ENCODE results near the gene GPR158. TPM values are rescaled to one million over a fixed set of nuclear protein-coding genes. Genes with fewer than 3 reads are reported as not detected.
"Not testable (repeated sequence)": the region's sequence is repeated elsewhere in the genome, so short reads cannot be mapped to it uniquely, and the experiment has no call there.

The GPR158 gene
- total and polyA plus RNA-seq, 2 experiments from 2014 or later: not detected

- in situ Hi-C loops (cut with MboI): no loop called here
- no peaks in the 10 kb centered on the region for H3K9me2 ChIP-seq (ENCODE audit: insufficient read depth)
- no peaks in the 10 kb centered on the region for H3K9me3 ChIP-seq (ENCODE audit: low read depth)
- no peak overlapping the region for H3K27ac ChIP-seq
- no peak overlapping the region; the same call in 1 of the 2 replicates for H2AFZ ChIP-seq
- no peaks in the 10 kb centered on the region for H3K36me3 ChIP-seq (ENCODE audit: low read depth)
- H3K4me1 ChIP-seq (ENCODE audit: insufficient read depth): peaks cover 4% of the 10 kb centered on the region; the same call in 1 of the 2 replicates
- H3K79me2 ChIP-seq (ENCODE audit: insufficient read depth): no peaks in the 10 kb centered on the region
- H4K20me1 ChIP-seq (ENCODE audit: insufficient read depth): no peaks in the 10 kb centered on the region; the same call in 1 of the 2 replicates
- TF ChIP-seq EZH2 (IDR thresholded peaks at IDR 0.05; ENCODE audit: insufficient read depth, poor library complexity, severe bottlenecking) (no peak), EZH2phosphoT487 (IDR thresholded peaks at IDR 0.05; ENCODE audit: insufficient read depth, low read depth) (no peak)
- DNase-seq: peak; percentile 67
- H3F3A ChIP-seq (ENCODE audit: insufficient read depth): no peaks in the 10 kb centered on the region
- WGBS, 2 experiments (ENCODE audit: low coverage in 1 of 2, low lambda C conversion rate in 2 of 2, missing lambda C conversion rate in 2 of 2): 34 to 43% methylated on average over 12 of the region's 12 CpGs
- no peaks in the 10 kb centered on the region for H3K27me3 ChIP-seq (replicated peaks; ENCODE audit: insufficient read depth)
- no peak overlapping the region for H3K4me2 ChIP-seq (ENCODE audit: unreplicated experiment)
- H3K9ac ChIP-seq: no peak overlapping the region
- H3K4me3 ChIP-seq: no peak overlapping the region
Observed at GRCh38 chr10:25142116-25142864, 32.5 kb upstream of the GPR158 start.

GRCh38 chr10:25157650-25158049, 17.2 kb upstream of the GPR158 start:
- Histone ChIP-seq H3K4me2 (ENCODE audit: unreplicated experiment) (no peak overlapping the region), H3F3A (ENCODE audit: insufficient read depth) (no peaks in the 10 kb centered on the region), H3K79me2 (ENCODE audit: insufficient read depth) (no peaks in the 10 kb centered on the region), H3K4me1 (ENCODE audit: insufficient read depth) (no peaks in the 10 kb centered on the region), H3K4me3 (no peak overlapping the region), H3K9ac (no peak overlapping the region), H2AFZ (no peak overlapping the region), H4K20me1 (ENCODE audit: insufficient read depth) (no peaks in the 10 kb centered on the region), H3K9me2 (ENCODE audit: insufficient read depth) (no peaks in the 10 kb centered on the region), H3K27ac (no peak overlapping the region), H3K36me3 (ENCODE audit: low read depth) (no peaks in the 10 kb centered on the region), H3K27me3 (replicated peaks; ENCODE audit: insufficient read depth) (no peaks in the 10 kb centered on the region), H3K9me3 (ENCODE audit: low read depth) (no peaks in the 10 kb centered on the region)
- DNase-seq: no peak
- TF ChIP-seq EZH2phosphoT487 (IDR thresholded peaks at IDR 0.05; ENCODE audit: insufficient read depth, low read depth): no peak
- no peak for TF ChIP-seq EZH2 (IDR thresholded peaks at IDR 0.05; ENCODE audit: insufficient read depth, poor library complexity, severe bottlenecking)
- WGBS, 2 experiments (ENCODE audit: low coverage in 1 of 2, low lambda C conversion rate in 2 of 2, missing lambda C conversion rate in 2 of 2): 18 to 20% methylated on average over 3 of the region's 3 CpGs
- in situ Hi-C loops (cut with MboI): no loop called here

- no peak overlapping the region for H3K27ac ChIP-seq
- DNase-seq: no peak
- no peaks in the 10 kb centered on the region for H3F3A ChIP-seq (ENCODE audit: insufficient read depth)
- no peaks in the 10 kb centered on the region for H3K9me2 ChIP-seq (ENCODE audit: insufficient read depth)
- no peaks in the 10 kb centered on the region for H3K36me3 ChIP-seq (ENCODE audit: low read depth)
- WGBS, 2 experiments (ENCODE audit: low coverage in 1 of 2, low lambda C conversion rate in 2 of 2, missing lambda C conversion rate in 2 of 2): 21 to 23% methylated on average over 2 of the region's 2 CpGs
- no peaks in the 10 kb centered on the region for H3K79me2 ChIP-seq (ENCODE audit: insufficient read depth)
- no peak overlapping the region for H2AFZ ChIP-seq
- no peak overlapping the region for H3K9ac ChIP-seq
- no peaks in the 10 kb centered on the region for H3K9me3 ChIP-seq (ENCODE audit: low read depth)
- H3K4me1 ChIP-seq (ENCODE audit: insufficient read depth): no peaks in the 10 kb centered on the region
- no peaks in the 10 kb centered on the region for H3K27me3 ChIP-seq (replicated peaks; ENCODE audit: insufficient read depth)
- TF ChIP-seq EZH2 (IDR thresholded peaks at IDR 0.05; ENCODE audit: insufficient read depth, poor library complexity, severe bottlenecking) (no peak), EZH2phosphoT487 (IDR thresholded peaks at IDR 0.05; ENCODE audit: insufficient read depth, low read depth) (no peak)
- H4K20me1 ChIP-seq (ENCODE audit: insufficient read depth): no peaks in the 10 kb centered on the region
- in situ Hi-C loops (cut with MboI): no loop called here
- no peak overlapping the region for H3K4me2 ChIP-seq (ENCODE audit: unreplicated experiment)
- no peak overlapping the region for H3K4me3 ChIP-seq
Observed at GRCh38 chr10:25159591-25159990, 15.2 kb upstream of the GPR158 start.

GRCh38 chr10:25162391-25162790, 12.4 kb upstream of the GPR158 start:
- in situ Hi-C loops (cut with MboI): no loop called here
- no peaks in the 10 kb centered on the region for H3K9me3 ChIP-seq (ENCODE audit: low read depth)
- no peak overlapping the region for H3K4me2 ChIP-seq (ENCODE audit: unreplicated experiment)
- H3K27ac ChIP-seq: no peak overlapping the region
- no peaks in the 10 kb centered on the region for H4K20me1 ChIP-seq (ENCODE audit: insufficient read depth)
- no peaks in the 10 kb centered on the region for H3K9me2 ChIP-seq (ENCODE audit: insufficient read depth)
- H3K79me2 ChIP-seq (ENCODE audit: insufficient read depth): no peaks in the 10 kb centered on the region
- H3K4me3 ChIP-seq: no peak overlapping the region
- WGBS, 2 experiments (ENCODE audit: low coverage in 1 of 2, low lambda C conversion rate in 2 of 2, missing lambda C conversion rate in 2 of 2): 6 to 11% methylated on average over 2 of the region's 2 CpGs
- no peak overlapping the region for H3K9ac ChIP-seq
- TF ChIP-seq EZH2phosphoT487 (IDR thresholded peaks at IDR 0.05; ENCODE audit: insufficient read depth, low read depth) (no peak), EZH2 (IDR thresholded peaks at IDR 0.05; ENCODE audit: insufficient read depth, poor library complexity, severe bottlenecking) (no peak)
- H3F3A ChIP-seq (ENCODE audit: insufficient read depth): no peaks in the 10 kb centered on the region
- no peak overlapping the region for H2AFZ ChIP-seq
- no peaks in the 10 kb centered on the region for H3K4me1 ChIP-seq (ENCODE audit: insufficient read depth)
- H3K36me3 ChIP-seq (ENCODE audit: low read depth): no peaks in the 10 kb centered on the region
- peaks cover 11% of the 10 kb centered on the region for H3K27me3 ChIP-seq (replicated peaks; ENCODE audit: insufficient read depth)
- no peak for DNase-seq

GRCh38 chr10:25163464-25163863, 11.3 kb upstream of the GPR158 start:
- H3K36me3 ChIP-seq (ENCODE audit: low read depth); H3K79me2 ChIP-seq (ENCODE audit: insufficient read depth); H3F3A ChIP-seq (ENCODE audit: insufficient read depth); H3K9ac ChIP-seq; DNase-seq; H3K9me2 ChIP-seq (ENCODE audit: insufficient read depth); H3K27ac ChIP-seq; H2AFZ ChIP-seq; H3K4me2 ChIP-seq (ENCODE audit: unreplicated experiment); in situ Hi-C loops (cut with MboI); H3K9me3 ChIP-seq (ENCODE audit: low read depth); H3K4me3 ChIP-seq; H3K4me1 ChIP-seq (ENCODE audit: insufficient read depth); H4K20me1 ChIP-seq (ENCODE audit: insufficient read depth): not testable (repeated sequence)
- peaks cover 11% of the 10 kb centered on the region for H3K27me3 ChIP-seq (replicated peaks; ENCODE audit: insufficient read depth)
- WGBS, 2 experiments (ENCODE audit: low coverage in 1 of 2, low lambda C conversion rate in 2 of 2, missing lambda C conversion rate in 2 of 2): 56 to 58% methylated on average over 7 of the region's 7 CpGs

Measured in GM23248 (cell line).